Activated CD4-positive, alpha-beta T cell treated with anti-CD3 and anti-CD28 coated beads for 4 hours (primary cell): Measurements from ENCODE around the gene CLEC4M.
"Not testable (repeated sequence)": the region's sequence is repeated elsewhere in the genome, so short reads cannot be mapped to it uniquely, and the experiment has no call there.

Source experiments
- DNase-seq, 2 donors: peaks; one replicate each; pipeline ENCODE4 v3.0.0-alpha.2; 2020

Gene CLEC4M

DNA sequence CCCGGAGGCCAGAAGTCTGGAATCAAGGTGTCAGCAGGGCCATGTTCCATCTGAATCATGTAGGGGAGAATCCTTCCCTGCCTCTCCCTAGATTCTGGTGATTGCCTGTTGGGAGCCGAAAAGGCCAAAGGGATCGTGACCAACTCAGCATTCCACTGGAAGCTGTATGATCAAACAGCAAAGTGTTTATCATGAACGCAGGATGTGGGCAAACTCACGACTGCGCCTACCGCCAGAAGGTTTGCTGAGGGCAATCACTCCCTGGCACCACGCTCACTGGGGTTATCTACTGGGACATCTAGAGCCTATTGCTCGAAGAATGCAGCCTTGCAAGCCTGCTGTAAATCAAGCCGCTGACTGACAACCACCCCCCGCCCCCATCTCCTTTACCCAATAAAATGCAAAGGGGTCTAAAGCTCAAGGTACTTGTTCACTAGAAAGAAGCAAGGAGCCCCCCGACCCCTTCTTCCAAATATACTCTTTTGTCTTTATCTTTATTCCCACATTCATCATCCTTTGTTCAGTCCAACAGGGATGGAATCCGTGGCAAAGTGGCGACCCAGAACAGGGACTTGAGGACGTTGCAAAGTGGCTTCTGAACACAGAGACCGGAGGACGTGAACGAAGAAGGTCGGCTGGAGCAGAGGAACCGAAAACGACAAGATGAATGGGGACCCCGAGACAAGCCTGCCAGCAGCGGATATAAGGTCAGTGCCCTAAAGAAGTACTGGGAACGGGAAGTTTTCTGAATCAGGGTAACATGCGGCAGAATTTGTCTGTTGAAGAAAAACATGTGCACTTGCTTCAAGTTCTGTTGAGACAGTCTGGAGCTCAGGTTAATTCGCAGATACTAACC lies 16.8 kb downstream of the CLEC4M start:
- DNase-seq: no peak

DNA sequence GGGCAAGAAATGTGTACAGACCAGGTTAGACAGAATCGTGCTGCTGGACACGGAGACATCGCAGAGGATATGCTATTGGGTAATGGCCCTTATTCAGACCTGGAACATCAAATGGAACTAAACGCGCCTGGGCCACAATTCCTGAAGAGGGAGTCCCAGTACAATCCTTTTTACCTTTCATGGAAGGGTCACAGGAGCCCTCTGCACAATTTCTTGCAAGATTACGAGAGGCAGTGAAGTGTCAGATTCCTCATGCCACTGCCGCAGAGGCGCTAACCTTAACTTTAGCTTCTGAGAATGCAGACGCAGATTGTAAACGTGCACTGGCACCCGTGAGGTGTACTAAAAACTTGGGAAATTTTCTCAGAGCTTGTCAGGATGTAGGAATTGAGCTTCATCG lies 18.1 kb downstream of the CLEC4M start:
- DNase-seq: no peak

DNA sequence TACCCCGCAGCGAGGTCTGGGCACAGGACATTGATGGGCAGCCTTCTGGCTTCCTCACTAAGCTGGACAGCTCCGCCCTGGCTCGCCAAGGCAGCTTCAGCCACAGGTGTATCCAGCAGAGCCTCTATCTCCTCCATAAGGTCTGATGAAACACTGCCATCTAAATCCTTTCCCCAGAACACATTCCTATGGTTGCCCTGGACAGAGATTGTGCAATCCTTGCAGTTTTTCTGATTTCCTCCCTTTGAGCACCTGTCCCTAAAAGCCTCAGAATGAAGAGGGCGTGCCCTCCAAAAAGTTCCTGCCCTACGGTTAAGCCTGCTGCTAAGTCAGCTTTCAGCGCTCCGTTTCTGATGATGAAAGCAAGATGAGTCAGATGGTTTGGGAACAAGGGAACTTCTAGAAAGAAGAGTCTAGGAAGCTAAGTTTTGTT lies 21.0 kb downstream of the CLEC4M start:
- DNase-seq: no peak

DNA sequence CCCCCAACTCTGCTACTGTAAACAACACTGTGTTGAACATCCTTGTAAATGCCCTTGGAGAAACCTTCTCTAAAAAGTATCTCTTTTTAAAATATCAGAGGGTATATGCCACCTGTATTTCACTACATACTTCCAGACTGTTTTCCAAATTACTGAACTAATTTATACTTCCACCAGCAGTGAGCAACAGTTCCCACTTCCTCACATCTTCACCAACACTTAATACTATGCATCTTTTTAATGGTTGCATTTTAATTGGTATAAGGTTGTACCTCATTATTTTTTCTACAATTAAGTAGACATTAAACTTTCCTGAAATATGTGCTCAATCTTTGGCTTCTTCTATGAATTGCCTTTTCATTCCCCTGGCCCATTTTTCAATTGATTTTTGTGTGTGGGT lies 21.8 kb downstream of the CLEC4M start:
- DNase-seq: no peak

DNA sequence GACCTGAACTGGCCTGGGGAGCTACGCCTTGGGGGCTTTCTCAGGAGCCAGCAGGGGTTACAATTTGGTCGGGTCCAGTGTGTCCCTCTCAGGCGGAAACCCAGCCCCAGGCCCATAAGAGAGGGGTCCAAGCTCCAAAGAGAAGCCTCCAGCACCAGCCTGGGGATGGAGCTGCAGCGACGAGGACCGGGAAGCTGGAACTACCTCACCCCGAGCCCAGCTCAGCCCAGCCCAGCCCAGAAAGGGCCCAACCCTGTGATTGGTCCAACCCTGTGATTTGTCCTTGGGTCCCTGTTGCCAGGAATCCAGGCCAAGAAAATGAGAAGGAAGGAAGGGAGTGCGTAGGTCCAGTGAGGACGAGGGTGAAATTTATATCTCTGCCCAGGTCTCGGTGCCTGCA lies 24.1 kb downstream of the CLEC4M start:
- no peak for DNase-seq

DNA sequence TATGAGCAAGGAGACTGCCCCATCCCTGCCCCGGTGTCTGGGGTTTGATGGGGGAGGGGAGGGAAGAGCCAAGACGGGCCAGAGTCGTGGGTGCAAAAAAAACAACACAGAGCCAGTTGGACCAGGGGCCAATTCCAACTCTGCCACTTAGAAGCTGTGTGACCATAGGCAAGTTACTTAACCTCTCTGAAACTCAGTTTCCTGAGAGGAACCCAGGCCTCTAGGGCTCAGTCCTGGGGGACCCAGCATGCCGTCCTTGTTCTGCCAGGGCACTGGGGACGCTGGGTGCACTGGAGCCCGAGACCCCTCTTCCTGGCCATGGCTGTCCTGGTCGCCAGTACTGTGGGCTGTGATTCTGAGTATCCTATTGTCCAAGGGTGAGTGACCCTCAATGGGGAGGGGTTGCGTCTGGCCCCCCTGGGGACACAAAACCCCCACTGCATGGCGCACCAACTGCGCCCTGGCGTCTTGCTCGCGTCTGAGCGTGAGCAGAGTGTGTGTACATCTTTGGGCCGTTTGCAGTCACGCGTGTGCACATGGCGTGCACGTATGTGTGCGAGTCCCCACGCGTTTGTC lies 24.6 kb downstream of the CLEC4M start:
- no peak for DNase-seq

DNA sequence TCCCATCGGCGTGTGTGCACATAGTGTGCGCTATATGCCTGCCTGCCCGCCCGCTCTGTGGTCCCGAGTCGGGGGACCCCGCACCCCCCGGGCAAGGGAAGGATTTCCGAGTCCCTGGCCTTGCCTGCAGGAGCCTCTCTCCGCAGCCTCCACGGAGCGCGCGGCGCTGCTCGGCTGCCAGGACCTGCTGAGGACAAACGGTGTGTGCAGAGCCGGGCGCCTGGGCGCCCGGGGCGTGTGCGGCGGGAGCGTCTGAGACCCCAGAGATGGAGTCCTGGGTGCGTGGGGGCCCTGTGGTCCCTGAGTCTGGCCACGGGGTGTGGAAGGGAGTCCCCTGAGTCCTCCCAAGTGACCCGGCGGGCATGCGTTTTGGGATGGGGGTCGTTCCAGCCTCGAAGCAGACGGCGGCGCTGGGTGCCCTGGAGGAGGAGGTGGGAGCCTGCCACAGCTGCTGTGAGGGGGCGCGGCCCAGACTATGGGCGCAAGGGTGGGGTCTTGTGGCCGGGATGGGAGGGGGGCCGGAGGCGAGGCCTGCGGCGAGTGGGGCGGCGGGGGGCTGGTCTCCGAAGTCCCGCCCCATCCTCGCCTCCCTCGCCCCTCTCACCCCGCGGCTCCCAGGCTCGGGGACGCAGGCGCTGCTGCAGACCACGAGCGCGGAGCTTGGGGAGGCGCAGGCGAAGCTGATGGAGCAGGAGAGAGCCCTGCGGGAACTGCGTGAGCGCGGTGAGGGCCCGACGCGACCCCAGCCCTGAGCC lies 25.3 kb downstream of the CLEC4M start:
- DNase-seq: no peak

DNA sequence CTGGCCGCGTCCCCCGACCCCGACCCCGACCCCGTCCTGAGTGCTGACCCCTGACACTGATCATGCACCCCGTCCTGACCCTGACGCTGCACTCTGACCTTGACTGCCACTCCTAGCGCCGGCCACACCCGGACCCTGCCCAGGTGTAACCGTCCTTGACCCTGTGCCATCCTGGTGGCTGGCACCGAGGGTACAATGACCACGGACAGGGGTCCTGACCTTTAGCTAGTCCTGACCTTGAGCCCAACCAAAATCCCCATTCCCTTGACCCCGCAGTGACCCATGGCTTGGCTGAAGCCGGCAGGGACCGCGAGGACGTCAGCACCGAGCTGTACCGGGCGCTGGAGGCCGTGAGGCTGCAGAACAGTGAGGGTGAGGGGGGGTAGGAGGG lies 25.9 kb downstream of the CLEC4M start:
- DNase-seq: no peak

DNA sequence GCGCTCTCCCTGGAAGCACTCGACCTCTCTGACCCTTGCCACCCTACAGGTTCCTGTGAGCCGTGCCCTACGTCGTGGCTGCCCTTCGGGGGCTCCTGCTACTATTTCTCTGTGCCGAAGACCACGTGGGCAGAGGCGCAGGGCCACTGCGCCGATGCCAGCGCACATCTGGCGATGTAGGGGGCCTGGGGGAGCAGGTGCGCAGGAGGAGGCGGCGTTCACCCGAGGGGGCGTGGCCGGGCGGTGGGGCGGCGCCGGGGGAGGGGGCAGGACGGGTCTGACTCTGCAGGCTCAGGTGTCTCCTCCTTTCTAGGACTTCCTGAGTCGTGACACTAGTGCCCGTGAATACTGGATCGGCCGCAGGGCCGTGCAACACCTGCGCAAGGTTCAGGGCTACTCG lies 26.4 kb downstream of the CLEC4M start:
- DNase-seq: peak; percentile 24 to 28

DNA sequence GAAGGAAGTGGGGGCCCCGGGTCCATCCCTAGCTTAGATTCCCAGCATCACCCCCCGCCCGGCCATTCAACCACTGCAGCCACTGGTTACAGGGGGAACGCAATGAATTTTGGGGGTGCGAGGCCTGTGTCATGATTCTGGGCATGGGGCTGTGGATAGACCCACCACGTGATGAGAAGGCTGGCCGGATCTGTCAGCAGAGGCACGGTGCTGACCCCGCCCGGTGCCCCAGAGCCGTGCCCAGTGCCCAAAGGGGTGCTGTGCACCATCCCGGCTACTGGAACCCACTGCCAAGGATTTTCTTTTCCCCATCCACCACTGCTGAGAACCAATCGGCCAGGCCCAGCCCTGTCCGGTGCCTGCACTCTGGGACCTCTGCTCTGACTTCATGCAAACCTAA lies 27.4 kb downstream of the CLEC4M start:
- no peak for DNase-seq

DNA sequence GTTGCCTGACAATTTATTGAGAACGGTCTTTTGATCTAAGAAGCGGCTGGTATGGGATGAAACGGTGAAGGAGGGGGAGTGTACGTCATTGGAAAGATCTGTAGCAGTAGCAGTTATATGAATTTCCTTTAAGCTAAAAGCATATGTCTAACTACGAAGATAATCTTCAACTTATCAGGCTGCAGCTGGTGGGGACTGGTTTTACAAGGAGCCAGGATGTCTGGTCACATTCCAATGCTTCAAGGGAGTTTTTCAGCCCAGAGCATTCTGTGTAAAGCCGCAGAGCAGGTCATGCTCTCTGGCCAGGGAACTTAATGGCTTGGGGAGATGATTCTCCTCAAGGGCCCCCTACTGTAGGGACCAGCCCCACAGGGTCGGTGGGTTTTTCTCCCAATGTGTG lies 29.2 kb downstream of the CLEC4M start:
- no peak for DNase-seq

DNA sequence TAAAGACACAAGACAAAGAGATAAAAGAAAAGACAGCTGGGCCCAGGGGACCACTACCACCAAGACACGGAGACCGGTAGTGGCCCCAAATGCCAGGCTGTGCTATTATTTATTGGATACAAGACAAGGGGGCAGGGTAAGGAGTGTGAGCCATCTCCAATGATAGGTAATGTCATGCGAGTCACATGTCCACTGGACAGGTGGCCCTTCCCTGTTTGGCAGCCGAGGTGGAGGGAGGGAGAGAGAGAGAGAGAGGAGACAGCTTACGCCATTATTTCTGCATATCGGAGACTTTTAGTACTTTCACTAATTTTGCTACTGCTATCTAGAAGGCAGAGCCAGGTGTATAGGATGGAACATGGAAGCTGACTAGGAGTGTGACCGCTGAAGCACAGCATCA lies 29.7 kb downstream of the CLEC4M start:
- DNase-seq: not testable (repeated sequence)

DNA sequence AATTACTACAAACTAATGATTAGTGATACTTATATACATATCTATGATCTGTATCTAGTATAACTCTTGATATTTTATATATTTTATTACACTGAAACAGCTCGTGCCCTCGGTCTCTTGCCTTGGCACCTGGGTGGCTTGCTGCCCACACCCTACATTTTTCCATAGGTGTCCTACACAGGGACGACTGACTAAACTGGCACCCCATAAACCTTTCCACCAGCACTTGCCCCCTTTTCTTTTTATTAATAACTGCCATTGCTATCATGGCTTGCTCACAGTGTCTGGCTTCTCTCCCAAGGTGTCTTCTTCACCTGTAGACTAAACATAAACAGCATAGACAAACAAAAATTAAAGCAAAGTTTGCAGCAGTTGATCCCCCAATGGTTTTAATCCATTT lies 30.4 kb downstream of the CLEC4M start:
- no peak for DNase-seq

DNA sequence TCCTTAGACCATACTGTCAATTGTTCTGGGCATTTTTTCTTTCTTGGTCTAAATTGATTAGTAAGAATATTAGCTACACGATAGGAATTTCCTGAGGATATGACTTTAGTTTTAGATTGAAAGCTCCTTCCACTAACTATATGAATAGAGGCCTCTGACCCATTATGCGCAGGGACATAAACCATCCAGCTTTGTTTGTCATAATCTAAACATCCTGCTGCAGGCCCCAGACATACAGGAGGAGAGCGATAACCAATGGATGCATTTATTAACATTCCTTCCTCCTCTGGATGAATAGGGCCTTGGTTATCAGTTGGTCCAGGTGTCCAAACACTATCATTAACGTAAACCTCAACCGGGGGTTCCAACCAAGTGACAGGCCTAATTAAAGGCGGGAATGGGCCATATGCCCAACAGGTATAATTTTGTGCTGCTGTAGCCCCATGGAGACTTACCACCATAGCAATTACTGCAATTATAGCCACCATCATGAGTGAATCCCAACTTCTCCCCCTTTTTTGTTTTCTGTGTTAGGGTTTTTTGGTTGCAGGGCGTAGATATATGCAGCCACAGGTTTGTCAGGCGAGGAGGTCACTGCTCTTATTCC lies 32.6 kb downstream of the CLEC4M start:
- no peak for DNase-seq

DNA sequence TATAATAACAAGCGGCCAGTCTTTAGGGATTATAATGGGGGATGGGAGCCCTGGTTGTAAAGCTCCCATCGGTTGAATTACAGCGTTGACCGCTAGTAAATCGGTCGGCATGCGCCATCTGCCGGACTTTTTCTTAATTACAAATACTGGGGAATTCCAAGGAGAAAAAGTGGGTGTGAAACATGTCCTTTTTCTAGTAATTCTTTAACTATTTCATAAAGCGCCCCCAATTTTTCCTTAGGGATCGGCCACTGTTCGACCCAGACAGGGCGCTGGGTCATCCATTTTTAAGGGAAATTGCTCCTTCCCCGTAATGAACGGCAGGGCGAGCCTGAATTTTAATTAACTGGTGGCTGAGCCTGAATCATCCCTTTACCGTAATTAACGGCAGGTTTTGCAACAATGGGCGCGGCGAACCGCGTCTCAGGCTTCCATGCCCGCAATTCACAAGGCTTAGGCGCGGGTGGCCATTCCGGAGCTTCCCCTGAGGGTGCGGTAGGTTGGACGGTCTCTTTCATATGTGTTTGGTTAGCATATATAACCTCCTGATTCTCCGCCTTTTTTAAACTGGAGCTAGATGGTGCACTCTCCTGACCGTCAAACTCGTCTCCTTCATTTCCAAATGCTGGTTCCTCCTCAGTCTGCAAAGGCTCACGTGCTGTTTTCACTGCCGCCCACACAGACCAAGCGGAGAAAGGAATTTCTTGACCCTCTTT lies 36.8 kb downstream of the CLEC4M start:
- DNase-seq: peak; percentile 66 to 71

DNA sequence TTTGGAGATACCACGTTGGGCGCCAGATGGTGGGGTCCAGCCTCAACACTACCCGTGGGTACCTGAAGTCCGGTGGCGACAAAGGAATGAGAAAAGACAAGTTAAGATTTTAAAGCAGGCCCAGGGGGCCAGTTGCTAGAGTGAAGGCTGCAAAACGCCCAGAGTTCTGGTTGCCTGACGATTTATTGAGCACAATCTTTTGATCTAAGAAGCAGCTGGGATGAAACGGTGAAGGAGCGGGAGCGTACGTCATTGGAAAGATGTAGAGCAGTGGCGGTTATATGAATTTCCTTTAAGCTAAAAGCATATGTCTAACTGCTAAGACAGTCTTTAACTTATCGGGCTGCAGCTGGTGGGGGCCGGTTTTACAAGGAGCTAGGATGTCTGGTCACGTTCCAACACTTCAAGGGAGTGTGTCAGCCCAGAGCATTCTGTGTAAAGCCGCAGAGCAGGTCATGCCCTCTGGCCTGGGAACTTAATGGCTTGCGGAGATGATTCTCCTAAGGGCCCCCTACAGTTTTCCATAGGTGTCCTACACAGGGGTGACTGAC lies 38.1 kb downstream of the CLEC4M start:
- DNase-seq: no peak

DNA sequence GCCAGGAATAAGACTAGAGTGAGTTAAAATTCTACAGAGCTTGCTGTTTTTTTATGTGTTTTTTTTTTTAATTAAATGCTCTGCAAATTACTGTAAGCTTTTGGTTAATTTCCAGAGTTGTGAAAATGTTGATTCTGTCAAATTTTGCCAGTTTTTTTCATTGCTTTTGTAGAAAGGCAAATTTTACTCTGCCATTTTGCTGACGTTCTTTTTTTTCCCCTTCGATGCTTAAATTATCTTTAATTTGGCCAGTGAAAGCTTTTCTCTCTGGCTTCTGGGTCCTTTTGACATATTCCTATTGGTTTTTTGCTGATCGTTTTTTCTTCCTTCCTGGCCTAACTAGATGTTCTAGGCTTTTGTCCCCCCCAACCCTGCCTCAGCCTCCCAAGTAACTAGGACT lies 43.2 kb downstream of the CLEC4M start:
- DNase-seq: no peak

DNA sequence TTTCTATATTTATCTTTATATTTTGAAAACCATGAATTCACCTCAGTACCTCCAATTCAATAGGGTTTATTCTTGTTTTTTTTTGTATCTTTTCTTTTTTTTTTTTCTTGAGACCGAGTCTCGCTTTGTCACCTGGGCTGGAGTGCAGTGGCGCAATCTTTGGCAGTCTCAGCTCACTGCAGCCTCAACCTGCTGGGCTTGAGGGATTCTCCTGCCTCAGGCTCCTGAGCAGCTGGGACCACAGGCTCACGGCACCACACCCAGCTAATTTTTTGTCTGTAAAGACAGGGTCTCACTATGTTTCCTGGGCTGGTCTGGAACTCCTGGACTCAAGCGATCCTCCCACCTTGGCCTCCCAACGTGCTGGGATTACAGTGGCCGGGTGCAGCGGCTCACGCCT lies 43.8 kb downstream of the CLEC4M start:
- DNase-seq: no peak

DNA sequence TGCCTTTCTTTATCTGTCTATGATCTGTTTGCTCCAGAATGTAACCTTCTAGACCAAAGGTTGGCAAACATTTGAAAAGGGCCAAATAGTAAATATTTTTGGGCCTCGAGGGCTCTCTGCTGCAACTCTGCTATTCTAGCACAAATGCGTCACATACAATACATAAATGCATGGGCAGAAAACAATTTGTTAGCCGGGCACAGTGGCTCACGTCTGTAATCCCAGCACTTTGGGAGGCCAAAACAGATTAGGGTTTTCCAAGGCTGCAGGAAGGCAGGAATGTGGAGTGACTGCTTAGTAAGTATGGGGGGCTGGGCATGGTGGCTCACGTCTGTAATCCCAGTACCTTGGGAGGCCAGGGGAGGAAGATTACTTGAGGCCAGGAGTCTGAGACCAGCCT lies 45.1 kb downstream of the CLEC4M start:
- DNase-seq: no peak

DNA sequence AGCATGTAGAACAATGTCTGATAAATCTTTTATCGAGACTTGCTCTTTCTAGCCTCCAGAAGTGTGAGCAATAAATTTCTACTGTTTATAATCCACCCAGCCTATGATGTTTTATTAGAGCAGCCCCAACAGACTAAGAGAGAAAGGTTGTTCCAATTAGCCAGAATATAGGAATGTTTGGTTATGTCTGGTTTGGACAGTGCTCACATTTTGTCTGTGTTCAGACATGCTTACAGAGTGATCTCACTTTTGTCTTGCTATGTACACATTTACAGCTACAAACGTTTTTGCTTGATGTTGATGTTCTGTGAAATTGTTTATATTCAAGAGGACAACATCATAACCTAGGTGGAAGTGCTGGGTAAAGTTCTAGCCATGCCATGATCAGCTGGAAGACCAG lies 48.9 kb downstream of the CLEC4M start:
- DNase-seq: no peak

DNA sequence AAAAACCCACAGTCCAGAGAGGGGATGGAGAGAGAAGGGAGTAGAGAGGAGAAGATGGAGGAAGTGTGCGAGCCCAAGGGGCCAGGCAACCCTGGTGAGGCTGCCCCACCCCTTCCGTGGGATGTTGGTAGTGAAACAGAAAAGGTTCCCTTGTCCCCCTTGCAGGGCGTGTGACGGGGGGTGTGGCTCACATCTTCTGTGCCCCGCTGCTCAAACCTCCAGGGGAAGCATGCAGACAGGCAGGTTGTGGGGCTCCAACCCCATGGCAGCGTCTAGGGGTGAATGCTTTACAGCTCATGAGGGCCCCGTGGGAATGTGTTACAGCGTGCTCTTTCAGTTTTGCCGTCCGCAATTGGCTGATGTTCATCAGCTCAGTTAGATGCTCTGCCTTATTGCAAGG lies 52.3 kb downstream of the CLEC4M start:
- no peak for DNase-seq

DNA sequence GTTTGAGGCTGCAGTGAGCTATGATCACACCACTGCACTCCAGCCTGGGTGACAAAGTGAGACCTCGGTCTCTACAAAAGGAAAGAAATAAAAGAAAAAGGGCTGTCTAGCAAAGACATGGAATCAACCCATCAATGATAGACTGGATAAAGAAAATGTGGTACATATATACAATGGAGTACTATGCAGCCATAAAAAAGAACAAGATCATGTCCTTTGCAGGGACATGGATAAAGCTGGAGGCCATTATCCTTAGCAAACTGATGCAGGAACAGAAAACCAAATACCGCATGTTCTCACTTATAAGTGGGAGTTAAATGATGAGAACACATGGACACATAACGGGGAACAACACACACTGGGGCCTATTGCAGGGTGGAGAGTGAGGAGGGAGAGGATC lies 53.0 kb downstream of the CLEC4M start:
- not testable (repeated sequence) for DNase-seq

DNA sequence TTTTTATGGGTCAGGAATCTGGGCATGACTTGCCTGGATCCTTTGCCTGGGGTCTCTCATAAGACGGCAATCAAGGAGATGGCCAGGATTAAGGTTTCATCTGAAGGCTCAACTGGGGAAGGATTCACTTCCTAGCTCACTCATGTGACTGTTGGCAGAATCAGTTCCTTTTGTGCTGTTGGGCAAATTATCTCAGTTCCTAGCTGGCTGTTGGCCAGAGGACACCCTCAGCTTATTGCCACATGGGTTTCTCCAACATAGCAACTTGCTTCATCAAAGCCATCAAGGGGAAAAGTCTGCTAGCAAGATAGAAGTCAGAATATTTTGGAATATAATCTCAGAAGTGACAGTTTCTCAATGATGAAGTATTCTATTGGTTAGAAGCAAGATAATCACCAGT lies 54.8 kb downstream of the CLEC4M start:
- no peak for DNase-seq
